ENCODE measurements around the gene FRMD8. TPM values are rescaled to one million over a fixed set of nuclear protein-coding genes. Genes with fewer than 3 reads are reported as not detected.
A peak's percentile ranks its signal among the peaks of the same experiment; 100 is the strongest.

FRMD8 gene
- total and polyA plus RNA-seq, 9 of the 15 experiments (the other 6 are each of a cell fraction or from before 2014, with no cell fraction given) = 4.5 to 54.5 (median 15.8) TPM

DNA sequence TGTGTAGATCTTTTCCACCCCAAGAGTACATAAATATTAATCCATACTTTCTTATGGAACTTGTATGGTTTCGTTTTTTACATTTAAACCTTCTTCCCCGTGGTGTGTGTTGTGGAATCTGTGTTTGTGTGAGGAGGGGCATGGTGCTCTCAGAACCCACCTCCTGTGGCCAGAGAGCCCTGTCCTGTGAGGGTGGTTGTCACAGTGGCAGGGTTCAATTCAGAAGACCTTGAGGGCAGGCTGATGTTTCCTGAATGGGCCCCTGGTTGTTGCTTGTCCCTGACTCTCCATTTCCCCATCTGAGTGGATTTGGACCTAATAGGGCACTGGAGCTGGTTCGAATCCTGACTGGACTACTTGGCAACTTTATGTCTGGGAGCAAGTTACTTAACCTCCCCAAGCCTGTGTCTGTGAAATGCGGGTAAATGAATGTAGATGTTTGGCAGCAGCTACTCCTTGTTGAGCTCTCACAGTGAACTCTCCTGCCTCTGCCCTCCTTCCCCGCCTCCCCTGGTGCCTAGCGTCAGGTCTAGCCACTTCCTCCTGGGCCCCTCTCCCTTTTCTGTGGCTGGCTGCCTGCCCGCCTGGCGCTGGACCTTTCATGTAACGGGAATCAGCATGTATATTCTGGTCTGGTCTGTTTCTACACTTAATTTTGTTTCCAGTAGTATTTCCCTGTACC lies 43.4 kb downstream of the FRMD8 start (continued):
- TF ChIP-seq PHB2 (IDR thresholded peaks at IDR 0.05; ENCODE audit: low read depth) (no peak), ZNF124 (CRISPR knock-in tag; IDR thresholded peaks at IDR 0.05) (no peak), POLR2AphosphoS5 (IDR thresholded peaks at IDR 0.05; ENCODE audit: control insufficient read depth, insufficient read depth, low read depth, low read length) (peak; percentile 66), PTBP1 (IDR thresholded peaks at IDR 0.05; ENCODE audit: low read depth, low read length) (peak; percentile 77), KLF1 (tag; IDR thresholded peaks at IDR 0.05) (no peak), GTF2A2 (tag; IDR thresholded peaks at IDR 0.05) (no peak), TAF15 (IDR thresholded peaks at IDR 0.05; ENCODE audit: low read depth, low read length) (no peak), TBL1XR1 (IDR thresholded peaks at IDR 0.05; ENCODE audit: low read length in 2 of 2) (0 out of 4 replicates have a peak, but pooled peaks of 1 of the 2 experiments have one; percentile 18), SRSF9 (IDR thresholded peaks at IDR 0.05; ENCODE audit: borderline replicate concordance, low read depth, low read length) (no peak), FOXK2 (conservative IDR thresholded peaks at IDR 0.05 in 1 of 2, IDR thresholded peaks at IDR 0.05 in 1 of 2; ENCODE audit: low read depth in 2 of 2) (no peak), PTRF (tag; IDR thresholded peaks at IDR 0.05) (no peak), HDGF (IDR thresholded peaks at IDR 0.05) (no peak), RBM14 (IDR thresholded peaks at IDR 0.05; ENCODE audit: borderline replicate concordance, insufficient read depth, low read depth, low read length) (no peak)
- TF ChIP-seq, protein P1, sequence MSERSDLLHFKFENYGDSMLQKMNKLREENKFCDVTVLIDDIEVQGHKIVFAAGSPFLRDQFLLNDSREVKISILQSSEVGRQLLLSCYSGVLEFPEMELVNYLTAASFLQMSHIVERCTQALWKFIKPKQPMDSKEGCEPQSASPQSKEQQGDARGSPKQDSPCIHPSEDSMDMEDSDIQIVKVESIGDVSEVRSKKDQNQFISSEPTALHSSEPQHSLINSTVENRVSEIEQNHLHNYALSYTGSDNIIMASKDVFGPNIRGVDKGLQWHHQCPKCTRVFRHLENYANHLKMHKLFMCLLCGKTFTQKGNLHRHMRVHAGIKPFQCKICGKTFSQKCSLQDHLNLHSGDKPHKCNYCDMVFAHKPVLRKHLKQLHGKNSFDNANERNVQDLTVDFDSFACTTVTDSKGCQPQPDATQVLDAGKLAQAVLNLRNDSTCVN (CRISPR knock-in tag; IDR thresholded peaks at IDR 0.05) = no peak
- TF ChIP-seq, protein P2, sequence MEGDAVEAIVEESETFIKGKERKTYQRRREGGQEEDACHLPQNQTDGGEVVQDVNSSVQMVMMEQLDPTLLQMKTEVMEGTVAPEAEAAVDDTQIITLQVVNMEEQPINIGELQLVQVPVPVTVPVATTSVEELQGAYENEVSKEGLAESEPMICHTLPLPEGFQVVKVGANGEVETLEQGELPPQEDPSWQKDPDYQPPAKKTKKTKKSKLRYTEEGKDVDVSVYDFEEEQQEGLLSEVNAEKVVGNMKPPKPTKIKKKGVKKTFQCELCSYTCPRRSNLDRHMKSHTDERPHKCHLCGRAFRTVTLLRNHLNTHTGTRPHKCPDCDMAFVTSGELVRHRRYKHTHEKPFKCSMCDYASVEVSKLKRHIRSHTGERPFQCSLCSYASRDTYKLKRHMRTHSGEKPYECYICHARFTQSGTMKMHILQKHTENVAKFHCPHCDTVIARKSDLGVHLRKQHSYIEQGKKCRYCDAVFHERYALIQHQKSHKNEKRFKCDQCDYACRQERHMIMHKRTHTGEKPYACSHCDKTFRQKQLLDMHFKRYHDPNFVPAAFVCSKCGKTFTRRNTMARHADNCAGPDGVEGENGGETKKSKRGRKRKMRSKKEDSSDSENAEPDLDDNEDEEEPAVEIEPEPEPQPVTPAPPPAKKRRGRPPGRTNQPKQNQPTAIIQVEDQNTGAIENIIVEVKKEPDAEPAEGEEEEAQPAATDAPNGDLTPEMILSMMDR (IDR thresholded peaks at IDR 0.05 in 2 of 3, conservative IDR thresholded peaks at IDR 0.05 in 1 of 3; ENCODE audit: insufficient read depth in 2 of 3, low read depth in 1 of 3, low read length in 3 of 3) = no peak
- TF ChIP-seq, protein P3, sequence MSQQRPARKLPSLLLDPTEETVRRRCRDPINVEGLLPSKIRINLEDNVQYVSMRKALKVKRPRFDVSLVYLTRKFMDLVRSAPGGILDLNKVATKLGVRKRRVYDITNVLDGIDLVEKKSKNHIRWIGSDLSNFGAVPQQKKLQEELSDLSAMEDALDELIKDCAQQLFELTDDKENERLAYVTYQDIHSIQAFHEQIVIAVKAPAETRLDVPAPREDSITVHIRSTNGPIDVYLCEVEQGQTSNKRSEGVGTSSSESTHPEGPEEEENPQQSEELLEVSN (IDR thresholded peaks at IDR 0.05; ENCODE audit: borderline replicate concordance in 1 of 2, extremely low read depth in 1 of 2, insufficient read depth in 1 of 2, insufficient read length in 1 of 2, low read depth in 1 of 2, low read length in 1 of 2, poor library complexity in 1 of 2, severe bottlenecking in 1 of 2) = no peak
- TF ChIP-seq, protein P4, sequence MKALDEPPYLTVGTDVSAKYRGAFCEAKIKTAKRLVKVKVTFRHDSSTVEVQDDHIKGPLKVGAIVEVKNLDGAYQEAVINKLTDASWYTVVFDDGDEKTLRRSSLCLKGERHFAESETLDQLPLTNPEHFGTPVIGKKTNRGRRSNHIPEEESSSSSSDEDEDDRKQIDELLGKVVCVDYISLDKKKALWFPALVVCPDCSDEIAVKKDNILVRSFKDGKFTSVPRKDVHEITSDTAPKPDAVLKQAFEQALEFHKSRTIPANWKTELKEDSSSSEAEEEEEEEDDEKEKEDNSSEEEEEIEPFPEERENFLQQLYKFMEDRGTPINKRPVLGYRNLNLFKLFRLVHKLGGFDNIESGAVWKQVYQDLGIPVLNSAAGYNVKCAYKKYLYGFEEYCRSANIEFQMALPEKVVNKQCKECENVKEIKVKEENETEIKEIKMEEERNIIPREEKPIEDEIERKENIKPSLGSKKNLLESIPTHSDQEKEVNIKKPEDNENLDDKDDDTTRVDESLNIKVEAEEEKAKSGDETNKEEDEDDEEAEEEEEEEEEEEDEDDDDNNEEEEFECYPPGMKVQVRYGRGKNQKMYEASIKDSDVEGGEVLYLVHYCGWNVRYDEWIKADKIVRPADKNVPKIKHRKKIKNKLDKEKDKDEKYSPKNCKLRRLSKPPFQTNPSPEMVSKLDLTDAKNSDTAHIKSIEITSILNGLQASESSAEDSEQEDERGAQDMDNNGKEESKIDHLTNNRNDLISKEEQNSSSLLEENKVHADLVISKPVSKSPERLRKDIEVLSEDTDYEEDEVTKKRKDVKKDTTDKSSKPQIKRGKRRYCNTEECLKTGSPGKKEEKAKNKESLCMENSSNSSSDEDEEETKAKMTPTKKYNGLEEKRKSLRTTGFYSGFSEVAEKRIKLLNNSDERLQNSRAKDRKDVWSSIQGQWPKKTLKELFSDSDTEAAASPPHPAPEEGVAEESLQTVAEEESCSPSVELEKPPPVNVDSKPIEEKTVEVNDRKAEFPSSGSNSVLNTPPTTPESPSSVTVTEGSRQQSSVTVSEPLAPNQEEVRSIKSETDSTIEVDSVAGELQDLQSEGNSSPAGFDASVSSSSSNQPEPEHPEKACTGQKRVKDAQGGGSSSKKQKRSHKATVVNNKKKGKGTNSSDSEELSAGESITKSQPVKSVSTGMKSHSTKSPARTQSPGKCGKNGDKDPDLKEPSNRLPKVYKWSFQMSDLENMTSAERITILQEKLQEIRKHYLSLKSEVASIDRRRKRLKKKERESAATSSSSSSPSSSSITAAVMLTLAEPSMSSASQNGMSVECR (CRISPR knock-in tag; IDR thresholded peaks at IDR 0.05) = peak; percentile 39; the same call in 1 of the 2 replicates

Data from K562 (cell line).